GM18499 (cell line): ENCODE measurements around the gene ZPBP2.

Experiments
- ATAC-seq: cut with Tn5 transposase; IDR thresholded peaks from one replicate; pipeline ENCODE4 v1.9.1; 2021; ENCODE audit warnings: moderate number of reproducible peaks; ENCODE audit not compliant: insufficient read depth, unreplicated experiment

ZPBP2 gene

GRCh38 chr17:39903158-39903884, 35.3 kb downstream of the ZPBP2 start:
- ATAC-seq, result no peak

- ATAC-seq, result no peak
Observed at GRCh38 chr17:39904990-39905288, 36.9 kb downstream of the ZPBP2 start.

- no peak for ATAC-seq
Observed at GRCh38 chr17:39908789-39909352, 40.9 kb downstream of the ZPBP2 start.

GRCh38 chr17:39913989-39914388, 46.0 kb downstream of the ZPBP2 start:
- ATAC-seq, result no peak

GRCh38 chr17:39915559-39915958, 47.6 kb downstream of the ZPBP2 start:
- ATAC-seq, result no peak

- no peak for ATAC-seq
Observed at GRCh38 chr17:39916918-39917317, 48.9 kb downstream of the ZPBP2 start.

- ATAC-seq, result no peak
Observed at GRCh38 chr17:39919087-39919683, 51.2 kb downstream of the ZPBP2 start.

GRCh38 chr17:39920218-39921210, 52.5 kb downstream of the ZPBP2 start:
- no peak for ATAC-seq

- ATAC-seq, result no peak
Observed at GRCh38 chr17:39921323-39921722, 53.3 kb downstream of the ZPBP2 start.

GRCh38 chr17:39922006-39922405, 54.0 kb downstream of the ZPBP2 start:
- no peak for ATAC-seq

- no peak for ATAC-seq
Observed at GRCh38 chr17:39923230-39923629, 55.2 kb downstream of the ZPBP2 start.

GRCh38 chr17:39923836-39924690, 56.1 kb downstream of the ZPBP2 start:
- ATAC-seq, result no peak

GRCh38 chr17:39924691-39925055, 56.7 kb downstream of the ZPBP2 start:
- ATAC-seq, result no peak

GRCh38 chr17:39925282-39926134, 57.5 kb downstream of the ZPBP2 start:
- ATAC-seq, result no peak

GRCh38 chr17:39926135-39926587, 58.2 kb downstream of the ZPBP2 start:
- no peak for ATAC-seq

GRCh38 chr17:39926588-39927100, 58.6 kb downstream of the ZPBP2 start:
- no peak for ATAC-seq
